Measurements from ENCODE around the gene MSGN1.

The MSGN1 gene

GRCh38 chr2:17867133-17867532 is 50.9 kb downstream of the MSGN1 start:
- ChIA-PET CTCF (interaction anchor here (0.7 kb wide), 1 partner anchor 12 kb away, joined by 3 read pairs; no protein-coding TSS in a partner anchor), POLR2A (interaction anchor here (1.4 kb wide), 1 partner anchor 11 kb away, joined by 4 read pairs; the partner anchor contains the start of gene KCNS3)
- TF ChIP-seq ZFP37 (tag by site-specific recombination; IDR thresholded peaks at IDR 0.05), result no peak
- no peak for TF ChIP-seq INSM2 (tag by site-specific recombination; IDR thresholded peaks at IDR 0.05)
- TF ChIP-seq BCL11A (tag by site-specific recombination; IDR thresholded peaks at IDR 0.05; ENCODE audit: low read depth), result no peak
- no peak for TF ChIP-seq ZNF2 (tag by site-specific recombination; IDR thresholded peaks at IDR 0.05)
- TF ChIP-seq ZNF121 (tag by site-specific recombination; IDR thresholded peaks at IDR 0.05), result no peak
- TF ChIP-seq ZFP3 (tag by site-specific recombination; IDR thresholded peaks at IDR 0.05; ENCODE audit: low read depth), result no peak
- TF ChIP-seq YY2 (tag by site-specific recombination; IDR thresholded peaks at IDR 0.05), result no peak
- TF ChIP-seq ZNF114 (tag by site-specific recombination; IDR thresholded peaks at IDR 0.05), result no peak
- no peak for TF ChIP-seq ZNF623 (tag by site-specific recombination; IDR thresholded peaks at IDR 0.05)
- TF ChIP-seq ZNF324 (tag by site-specific recombination; IDR thresholded peaks at IDR 0.05), result no peak
- H3K4me3 ChIP-seq (ENCODE audit: low read depth, low read length), result no peak overlapping the region
- no peaks in the 10 kb centered on the region; the same call in 1 of the 2 replicates for H3K4me1 ChIP-seq (ENCODE audit: control insufficient read depth, insufficient read depth, low read length)
- no peak overlapping the region for H3K27ac ChIP-seq (ENCODE audit: extremely low read depth, low read depth, low read length)
- no peaks in the 10 kb centered on the region for H3K9me3 ChIP-seq (ENCODE audit: control insufficient read depth, insufficient read depth, low read depth, low read length)
- no peaks in the 10 kb centered on the region for H3K36me3 ChIP-seq (ENCODE audit: control insufficient read depth in 2 of 2, insufficient read depth in 1 of 2, low read length in 2 of 2)

All from HEK293 (cell line).